PC-3 (cell line): ENCODE results near the gene ARMC3.

Experiments
- CTCF ChIP-seq: fragments of 300-600 bp; sonication (generic); conservative IDR thresholded peaks from 2 replicates; pipeline ENCODE4 v1.5.1; 2017; ENCODE audit warnings: antibody characterized with exemption, low read depth, mild to moderate bottlenecking, low read length
- EZH2phosphoT487 ChIP-seq: fragments of 300-600 bp; sonication (generic); IDR thresholded peaks from 2 replicates; pipeline ENCODE4 v1.6.1; 2018; ENCODE audit warnings: mild to moderate bottlenecking, antibody characterized with exemption, low read length, borderline replicate concordance

DNA sequence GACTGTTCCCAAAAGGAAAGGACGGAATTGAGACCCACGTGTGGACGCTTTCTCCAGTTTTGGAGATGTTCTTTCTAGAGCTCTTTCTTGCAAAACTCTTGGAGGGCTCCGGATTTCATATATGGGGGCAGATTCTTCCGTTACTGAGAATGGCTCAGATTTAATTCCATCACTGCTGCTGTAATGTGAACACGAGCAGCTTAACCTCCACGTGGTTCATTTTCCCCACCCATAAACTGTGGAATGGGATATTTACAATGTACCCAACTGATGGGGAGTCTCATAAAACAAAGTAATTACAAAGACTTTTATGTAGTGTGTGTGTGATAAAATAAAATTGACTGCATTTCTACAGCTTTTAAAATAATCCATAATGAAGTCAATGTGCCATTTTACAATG, 152.4 kb downstream of the ARMC3 start:
- TF ChIP-seq CTCF (no peak), EZH2phosphoT487 (no peak)
